Superior temporal gyrus (tissue), 1 donor: ENCODE data around the gene NACC1.
A peak's percentile ranks its signal among the peaks of the same experiment; 100 is the strongest.

Experiments
- DNase-seq: peaks from one replicate; pipeline ENCODE4 v3.0.0-alpha.2; 2016; ENCODE audit errors: extremely low spot score

NACC1 gene

GRCh38 chr19:13087795-13088537 lies 30.1 kb upstream of the NACC1 start:
- peak; percentile 6 for DNase-seq

GRCh38 chr19:13089139-13089856 lies 28.8 kb upstream of the NACC1 start:
- peak; percentile 5 for DNase-seq

GRCh38 chr19:13089857-13090507 lies 28.1 kb upstream of the NACC1 start:
- peak; percentile 4 for DNase-seq

- peak; percentile 3 for DNase-seq
Measured at GRCh38 chr19:13090511-13091231, 27.4 kb upstream of the NACC1 start.

GRCh38 chr19:13091400-13092157 lies 26.5 kb upstream of the NACC1 start:
- peak; percentile 67 for DNase-seq

GRCh38 chr19:13092158-13092543 lies 25.9 kb upstream of the NACC1 start:
- peak; percentile 14 for DNase-seq

- peak; percentile 16 for DNase-seq
Measured at GRCh38 chr19:13092606-13093235, 25.3 kb upstream of the NACC1 start.

- DNase-seq, result peak; percentile 94
Measured at GRCh38 chr19:13093407-13094105, 24.5 kb upstream of the NACC1 start.

- no peak for DNase-seq
Measured at GRCh38 chr19:13094106-13094504, 24.0 kb upstream of the NACC1 start.

- DNase-seq, result peak; percentile 7
Measured at GRCh38 chr19:13094771-13095392, 23.2 kb upstream of the NACC1 start.

- peak; percentile 3 for DNase-seq
Measured at GRCh38 chr19:13095393-13095784, 22.7 kb upstream of the NACC1 start.

GRCh38 chr19:13095934-13096927 lies 21.8 kb upstream of the NACC1 start:
- DNase-seq, result peak; percentile 10

- DNase-seq, result peak; percentile 28
Measured at GRCh38 chr19:13097033-13097462, 21.0 kb upstream of the NACC1 start.

- DNase-seq, result no peak
Measured at GRCh38 chr19:13097463-13098258, 20.4 kb upstream of the NACC1 start.

- no peak for DNase-seq
Measured at GRCh38 chr19:13098277-13099072, 19.6 kb upstream of the NACC1 start.

- no peak for DNase-seq
Measured at GRCh38 chr19:13099073-13099999, 18.7 kb upstream of the NACC1 start.
